Dendritic cell treated with granulocyte-macrophage colony-stimulating factor and Interleukin-4, amounts not matched to agents 40 ng/mL and 50 ng/mL, for 4 days (primary cell): ENCODE results near the gene KRTAP5-7.

ENCODE experiments used
- H3K27ac Mint-ChIP-seq: one replicate; pipeline ENCODE4 v1.8.0; 2022; ENCODE audit warnings: mild to moderate bottlenecking, mixed read lengths
- H3K27me3 Mint-ChIP-seq: one replicate; pipeline ENCODE4 v1.8.0; 2022; ENCODE audit warnings: mild to moderate bottlenecking, mixed read lengths
- H3K36me3 Mint-ChIP-seq: one replicate; pipeline ENCODE4 v1.8.0; 2022; ENCODE audit warnings: low read depth, mixed read lengths
- H3K4me1 Mint-ChIP-seq: one replicate; pipeline ENCODE4 v1.8.0; 2022; ENCODE audit warnings: low read depth, mixed read lengths
- H3K4me3 Mint-ChIP-seq: one replicate; pipeline ENCODE4 v1.8.0; 2022; ENCODE audit warnings: mild to moderate bottlenecking, moderate library complexity, mixed read lengths
- H3K9me3 Mint-ChIP-seq: one replicate; pipeline ENCODE4 v1.8.0; 2022; ENCODE audit warnings: mixed read lengths
- intact Hi-C: fragments of 100-400 bp; cut with micrococcal nuclease; formaldehyde crosslinking; loops from one replicate; pipeline ENCODE4 v1.15.0; 2022

The KRTAP5-7 gene

GRCh38 chr11:71489311-71490043 is 37.6 kb upstream of the KRTAP5-7 start:
- Mint-ChIP-seq H3K27me3 (no peaks in the 10 kb centered on the region), H3K36me3 (peaks cover 96% of the 10 kb centered on the region), H3K9me3 (no peaks in the 10 kb centered on the region), H3K4me3 (no peak overlapping the region), H3K27ac (no peak overlapping the region), H3K4me1 (no peaks in the 10 kb centered on the region)
- intact Hi-C loops: no loop called here

GRCh38 chr11:71490044-71490730 is 36.9 kb upstream of the KRTAP5-7 start:
- no peaks in the 10 kb centered on the region for H3K4me1 Mint-ChIP-seq
- intact Hi-C loops: no loop called here
- H3K4me3 Mint-ChIP-seq: no peak overlapping the region
- H3K27me3 Mint-ChIP-seq: no peaks in the 10 kb centered on the region
- no peaks in the 10 kb centered on the region for H3K9me3 Mint-ChIP-seq
- peaks cover 96% of the 10 kb centered on the region for H3K36me3 Mint-ChIP-seq
- H3K27ac Mint-ChIP-seq: no peak overlapping the region

GRCh38 chr11:71490731-71491390 is 36.2 kb upstream of the KRTAP5-7 start:
- no peak overlapping the region for H3K27ac Mint-ChIP-seq
- H3K4me1 Mint-ChIP-seq: no peaks in the 10 kb centered on the region
- H3K36me3 Mint-ChIP-seq: peaks cover 96% of the 10 kb centered on the region
- no peaks in the 10 kb centered on the region for H3K9me3 Mint-ChIP-seq
- H3K4me3 Mint-ChIP-seq: no peak overlapping the region
- intact Hi-C loops: no loop called here
- no peaks in the 10 kb centered on the region for H3K27me3 Mint-ChIP-seq

- Mint-ChIP-seq H3K36me3 (peaks cover 96% of the 10 kb centered on the region), H3K4me1 (no peaks in the 10 kb centered on the region), H3K27ac (no peak overlapping the region), H3K9me3 (no peaks in the 10 kb centered on the region), H3K4me3 (no peak overlapping the region), H3K27me3 (no peaks in the 10 kb centered on the region)
- intact Hi-C loops: no loop called here
Measured at GRCh38 chr11:71491531-71491930, 35.5 kb upstream of the KRTAP5-7 start.

- intact Hi-C loops: no loop called here
- H3K27ac Mint-ChIP-seq: no peak overlapping the region
- H3K4me1 Mint-ChIP-seq: no peaks in the 10 kb centered on the region
- H3K4me3 Mint-ChIP-seq: no peak overlapping the region
- no peaks in the 10 kb centered on the region for H3K9me3 Mint-ChIP-seq
- H3K36me3 Mint-ChIP-seq: peaks cover 96% of the 10 kb centered on the region
- H3K27me3 Mint-ChIP-seq: no peaks in the 10 kb centered on the region
Measured at GRCh38 chr11:71491940-71492339, 35.1 kb upstream of the KRTAP5-7 start.

- no peak overlapping the region for H3K4me3 Mint-ChIP-seq
- no peaks in the 10 kb centered on the region for H3K4me1 Mint-ChIP-seq
- H3K36me3 Mint-ChIP-seq: peaks cover 96% of the 10 kb centered on the region
- no peaks in the 10 kb centered on the region for H3K9me3 Mint-ChIP-seq
- H3K27ac Mint-ChIP-seq: no peak overlapping the region
- H3K27me3 Mint-ChIP-seq: no peaks in the 10 kb centered on the region
- intact Hi-C loops: no loop called here
Measured at GRCh38 chr11:71495286-71496230, 31.5 kb upstream of the KRTAP5-7 start.

GRCh38 chr11:71496421-71496820 is 30.6 kb upstream of the KRTAP5-7 start:
- H3K27ac Mint-ChIP-seq: no peak overlapping the region
- no peak overlapping the region for H3K4me3 Mint-ChIP-seq
- H3K36me3 Mint-ChIP-seq: peaks cover 96% of the 10 kb centered on the region
- intact Hi-C loops: no loop called here
- no peaks in the 10 kb centered on the region for H3K9me3 Mint-ChIP-seq
- H3K27me3 Mint-ChIP-seq: no peaks in the 10 kb centered on the region
- H3K4me1 Mint-ChIP-seq: no peaks in the 10 kb centered on the region

GRCh38 chr11:71498091-71498490 is 29.0 kb upstream of the KRTAP5-7 start:
- Mint-ChIP-seq H3K27me3 (no peaks in the 10 kb centered on the region), H3K36me3 (peaks cover 96% of the 10 kb centered on the region), H3K27ac (no peak overlapping the region), H3K4me1 (no peaks in the 10 kb centered on the region), H3K9me3 (no peaks in the 10 kb centered on the region), H3K4me3 (no peak overlapping the region)
- intact Hi-C loops: no loop called here

GRCh38 chr11:71499125-71499524 is 27.9 kb upstream of the KRTAP5-7 start:
- Mint-ChIP-seq H3K36me3 (peaks cover 99% of the 10 kb centered on the region), H3K27ac (no peak overlapping the region), H3K9me3 (no peaks in the 10 kb centered on the region), H3K4me3 (no peak overlapping the region), H3K4me1 (no peaks in the 10 kb centered on the region), H3K27me3 (no peaks in the 10 kb centered on the region)
- intact Hi-C loops: no loop called here

GRCh38 chr11:71499546-71499945 is 27.5 kb upstream of the KRTAP5-7 start:
- Mint-ChIP-seq H3K36me3 (peaks cover 99% of the 10 kb centered on the region), H3K27me3 (no peaks in the 10 kb centered on the region), H3K9me3 (no peaks in the 10 kb centered on the region), H3K4me3 (no peak overlapping the region), H3K27ac (no peak overlapping the region), H3K4me1 (no peaks in the 10 kb centered on the region)
- intact Hi-C loops: no loop called here

GRCh38 chr11:71500601-71501021 is 26.5 kb upstream of the KRTAP5-7 start:
- intact Hi-C loops: no loop called here
- Mint-ChIP-seq H3K27ac (no peak overlapping the region), H3K4me3 (no peak overlapping the region), H3K27me3 (no peaks in the 10 kb centered on the region), H3K4me1 (no peaks in the 10 kb centered on the region), H3K9me3 (no peaks in the 10 kb centered on the region), H3K36me3 (peaks cover 97% of the 10 kb centered on the region)

- Mint-ChIP-seq H3K36me3 (peaks cover 97% of the 10 kb centered on the region), H3K27ac (no peak overlapping the region), H3K27me3 (no peaks in the 10 kb centered on the region), H3K4me1 (no peaks in the 10 kb centered on the region), H3K4me3 (no peak overlapping the region), H3K9me3 (no peaks in the 10 kb centered on the region)
- intact Hi-C loops: no loop called here
Measured at GRCh38 chr11:71501071-71501985, 25.7 kb upstream of the KRTAP5-7 start.

GRCh38 chr11:71502026-71502425 is 25.0 kb upstream of the KRTAP5-7 start:
- Mint-ChIP-seq H3K9me3 (peaks cover 7% of the 10 kb centered on the region), H3K36me3 (peaks cover 97% of the 10 kb centered on the region), H3K27me3 (no peaks in the 10 kb centered on the region)

More at GRCh38 chr11:71502026-71502425, 25.0 kb upstream of the KRTAP5-7 start:
- Mint-ChIP-seq H3K4me1 (no peaks in the 10 kb centered on the region), H3K27ac (no peak overlapping the region), H3K4me3 (no peak overlapping the region)
- intact Hi-C loops: no loop called here
